Esophagus squamous epithelium (tissue), 4 donors: ENCODE results near the gene MAP3K5.

ENCODE experiments used
- CTCF ChIP-seq, 6 experiments: fragments of 450-650 bp in 4 of 6; fragments of 200-600 bp in 2 of 6; sonication (generic) in 2 of 6; IDR thresholded peaks; one replicate each; pipeline ENCODE4 v1.5.1; 2016 to 2019; ENCODE audit warnings: antibody characterized with exemption in 6 of 6, mild to moderate bottlenecking in 4 of 6, moderate library complexity in 4 of 6
- POLR2A ChIP-seq, 4 donors: fragments of 450-650 bp; IDR thresholded peaks; one replicate each; pipeline ENCODE4 v1.6.1; 2017; ENCODE audit warnings: antibody characterized with exemption in 4 of 4, mild to moderate bottlenecking in 4 of 4, moderate library complexity in 3 of 4

GRCh38 chr6:136524936-136525413 lies 267.3 kb downstream of the MAP3K5 start:
- TF ChIP-seq CTCF (IDR thresholded peaks at IDR 0.05) (no peak), POLR2A (IDR thresholded peaks at IDR 0.05) (no peak)
